Skeletal muscle tissue (tissue), 4 donors: ENCODE results near the gene CFAP61. TPM values are rescaled to one million over a fixed set of nuclear protein-coding genes. Genes with fewer than 3 reads are reported as not detected.

Source experiments
- H3K27ac ChIP-seq: one replicate; pipeline ENCODE4 v1.7.0; 2013; ENCODE audit warnings: mild to moderate bottlenecking, low read depth, low read length, inconsistent platforms
- H3K27me3 ChIP-seq, 3 donors: one replicate each; pipeline ENCODE4 v1.7.0; 2013; ENCODE audit warnings: low read length in 3 of 3; ENCODE audit not compliant: control insufficient read depth in 3 of 3, insufficient read depth in 3 of 3
- H3K36me3 ChIP-seq, 3 donors: one replicate each; pipeline ENCODE4 v1.7.0; 2013; ENCODE audit warnings: low read length in 3 of 3; ENCODE audit not compliant: control insufficient read depth in 3 of 3, insufficient read depth in 3 of 3
- H3K4me1 ChIP-seq, 3 donors: one replicate each; pipeline ENCODE4 v1.7.0; 2013; ENCODE audit warnings: low read length in 3 of 3, mild to moderate bottlenecking in 3 of 3; ENCODE audit not compliant: control insufficient read depth in 3 of 3, insufficient read depth in 3 of 3
- H3K4me3 ChIP-seq, 3 donors: one replicate each; pipeline ENCODE4 v1.7.0; 2013; ENCODE audit warnings: low read length in 3 of 3
- H3K9ac ChIP-seq, 3 donors: one replicate each; pipeline ENCODE4 v1.7.0; 2013; ENCODE audit warnings: low read length in 3 of 3, mild to moderate bottlenecking in 3 of 3, moderate library complexity in 2 of 3, low read depth in 1 of 3
- H3K9me3 ChIP-seq, 3 donors: one replicate each; pipeline ENCODE4 v1.7.0; 2013; ENCODE audit warnings: low read length in 3 of 3; ENCODE audit not compliant: control insufficient read depth in 3 of 3
- total RNA-seq: library from RNA; depleted of rRNA; stranded (reverse); fragments of >200 nt; gene quantifications from one replicate; pipeline ENCODE4 v1.2.3, GENCODE V29; 2014
- donor health status: Osteomylitis.

Gene CFAP61
- total RNA-seq, 1 donor from 2014 or later, result 1.0 TPM

DNA sequence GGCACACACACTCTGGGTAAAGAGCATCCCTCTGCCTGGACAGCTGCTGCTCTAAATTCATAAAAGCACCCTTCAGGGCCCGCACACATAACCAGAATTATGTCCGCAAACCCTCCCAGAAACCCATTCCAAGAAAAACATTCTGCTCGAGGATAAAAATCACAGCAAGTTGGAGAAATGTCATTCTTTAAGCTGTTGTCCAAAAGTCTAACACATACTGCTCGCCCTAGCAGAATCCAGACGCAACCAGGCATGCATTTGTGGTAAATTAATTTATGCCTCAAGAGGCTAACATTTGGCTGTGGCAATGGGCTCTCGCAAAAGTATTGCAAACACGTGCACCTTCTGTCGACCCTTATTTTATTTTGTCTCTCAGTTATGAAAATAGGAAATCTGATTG lies 199.5 kb downstream of the CFAP61 start:
- Histone ChIP-seq H3K27ac (no peak overlapping the region), H3K9me3 (no peaks in the 10 kb centered on the region), H3K9ac (no peak overlapping the region), H3K27me3 (peaks cover 0 to 3% (median 0%) of the 10 kb centered on the region in 3 donors), H3K4me3 (no peak overlapping the region), H3K36me3 (peaks cover 0 to 3% (median 0%) of the 10 kb centered on the region in 3 donors), H3K4me1 (no peaks in the 10 kb centered on the region)

DNA sequence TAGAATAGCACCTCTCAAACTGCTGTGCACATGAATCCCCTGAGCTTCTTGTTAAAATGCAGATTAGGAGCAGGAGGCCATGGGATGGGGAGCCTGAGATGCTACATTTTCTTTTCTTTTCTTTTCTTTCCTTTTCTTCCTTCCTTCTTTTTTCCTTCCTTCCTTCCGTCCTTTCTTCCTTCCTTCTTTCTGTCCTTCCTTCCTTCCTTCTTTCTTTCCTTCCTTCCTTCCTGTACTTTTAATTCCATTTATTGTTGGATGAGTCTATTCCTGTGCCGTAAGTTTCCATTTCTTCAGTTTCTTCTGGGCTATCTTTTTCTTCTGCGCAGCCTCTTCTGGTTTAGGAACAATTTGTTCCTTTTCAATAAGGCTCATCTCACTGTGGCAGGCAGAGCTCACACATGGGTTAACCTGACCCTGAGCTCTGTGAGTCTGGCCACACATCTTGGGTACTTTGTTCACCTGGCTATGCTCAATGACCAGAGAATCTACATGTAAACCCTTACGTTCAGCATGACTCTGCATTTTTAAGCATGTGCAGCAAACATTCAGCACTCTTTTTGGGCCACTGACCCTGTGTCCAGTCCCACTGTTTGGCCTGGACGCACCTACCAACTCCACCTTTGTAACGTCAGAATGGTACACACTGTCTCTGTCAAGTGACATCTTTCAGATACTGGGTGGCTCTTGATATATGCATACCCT lies 200.9 kb downstream of the CFAP61 start:
- Histone ChIP-seq H3K27ac (no peak overlapping the region), H3K36me3 (peaks cover 0 to 3% (median 0%) of the 10 kb centered on the region in 3 donors), H3K4me3 (no peak overlapping the region), H3K9ac (no peak overlapping the region), H3K9me3 (no peaks in the 10 kb centered on the region), H3K4me1 (no peaks in the 10 kb centered on the region), H3K27me3 (peaks cover 0 to 3% (median 0%) of the 10 kb centered on the region in 3 donors)

DNA sequence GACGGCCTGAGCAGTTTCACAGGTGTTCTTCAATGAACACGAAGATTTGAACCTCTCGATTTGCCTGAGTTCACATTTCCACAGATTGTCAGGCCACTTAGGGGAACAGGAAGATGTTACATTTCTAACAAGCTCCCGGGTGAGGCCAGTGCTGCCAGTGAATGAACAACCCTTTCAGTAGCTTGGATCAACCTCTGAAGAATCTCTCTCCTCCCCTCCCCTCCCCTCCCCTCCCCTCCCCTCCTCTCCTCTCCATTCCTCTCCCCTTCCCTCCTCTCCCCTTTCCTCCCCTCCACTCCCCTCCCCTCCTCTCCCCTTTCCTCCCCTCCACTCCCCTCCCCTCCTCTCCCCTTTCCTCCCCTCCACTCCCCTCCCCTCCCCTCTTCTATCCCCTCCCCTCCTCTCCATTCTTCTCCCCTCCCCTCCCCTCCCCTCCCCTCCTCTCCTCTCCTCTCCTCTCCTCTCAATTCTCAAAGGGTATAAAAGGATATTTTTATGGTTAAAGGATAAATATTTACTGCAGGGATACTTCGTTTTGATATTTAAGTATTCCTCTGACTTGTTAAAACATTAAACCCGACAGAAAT lies 201.5 kb downstream of the CFAP61 start:
- Histone ChIP-seq H3K4me1 (no peaks in the 10 kb centered on the region), H3K27ac (no peak overlapping the region), H3K27me3 (peaks cover 0 to 3% (median 0%) of the 10 kb centered on the region in 3 donors), H3K36me3 (peaks cover 0 to 3% (median 0%) of the 10 kb centered on the region in 3 donors), H3K4me3 (no peak overlapping the region), H3K9me3 (no peaks in the 10 kb centered on the region), H3K9ac (no peak overlapping the region)

DNA sequence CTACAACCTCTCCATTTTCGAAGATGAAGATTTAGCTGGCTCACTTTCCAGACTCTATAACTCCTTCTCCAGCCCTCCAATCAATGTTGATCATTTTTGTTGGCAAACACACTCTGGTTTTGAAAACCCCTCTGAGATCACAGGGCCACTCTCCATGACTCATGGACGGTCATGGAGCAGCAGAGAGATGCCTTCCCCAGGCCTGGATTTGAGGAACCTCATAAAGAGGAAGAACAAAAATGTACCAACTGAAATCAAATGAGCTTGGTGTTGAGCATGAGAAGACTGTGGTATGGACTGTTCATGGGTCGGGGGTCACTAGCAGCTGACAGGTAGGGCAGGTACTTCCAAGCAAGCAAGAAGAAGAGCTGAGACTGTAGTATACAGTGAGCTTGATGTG lies 202.8 kb downstream of the CFAP61 start:
- no peaks in the 10 kb centered on the region for H3K4me1 ChIP-seq
- no peaks in the 10 kb centered on the region for H3K9me3 ChIP-seq
- H3K4me3 ChIP-seq, result no peak overlapping the region
- H3K36me3 ChIP-seq, result peaks cover 0 to 3% (median 0%) of the 10 kb centered on the region in 3 donors
- H3K27ac ChIP-seq, result no peak overlapping the region
- H3K27me3 ChIP-seq, result peaks cover 0 to 3% (median 0%) of the 10 kb centered on the region in 3 donors
- no peak overlapping the region for H3K9ac ChIP-seq

DNA sequence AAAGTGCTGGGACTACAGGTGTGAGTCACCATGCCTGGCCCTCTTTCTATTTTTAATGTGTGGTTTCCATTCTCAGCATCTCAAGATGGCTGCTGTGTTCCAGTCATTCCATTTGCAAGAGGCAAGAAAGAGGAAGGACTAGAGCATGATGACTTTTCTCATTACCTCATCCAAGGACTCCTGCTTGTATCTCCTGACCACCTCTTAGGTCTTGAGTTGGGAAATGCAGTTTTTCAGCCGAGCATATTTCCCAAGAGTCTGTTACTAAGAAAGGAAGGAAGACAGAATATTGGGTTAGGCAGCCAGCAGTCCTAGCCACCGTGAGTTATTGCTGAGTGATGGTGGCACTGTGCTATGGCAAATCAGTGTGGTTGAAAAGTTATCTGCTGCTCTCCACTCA lies 207.2 kb downstream of the CFAP61 start:
- Histone ChIP-seq H3K27ac (no peak overlapping the region), H3K36me3 (peaks cover 0 to 3% (median 0%) of the 10 kb centered on the region in 3 donors), H3K4me3 (no peak overlapping the region), H3K4me1 (no peaks in the 10 kb centered on the region), H3K27me3 (no peaks in the 10 kb centered on the region), H3K9me3 (no peaks in the 10 kb centered on the region), H3K9ac (no peak overlapping the region)

- H3K27ac ChIP-seq, result peak overlapping the region; percentile 9
- no peak overlapping the region for H3K4me3 ChIP-seq
- H3K27me3 ChIP-seq, result no peaks in the 10 kb centered on the region
- H3K9me3 ChIP-seq, result no peaks in the 10 kb centered on the region
- no peaks in the 10 kb centered on the region for H3K36me3 ChIP-seq
- H3K4me1 ChIP-seq, result no peaks in the 10 kb centered on the region
- no peak overlapping the region for H3K9ac ChIP-seq
Observed at GRCh38 chr20:20261159-20261558, 208.8 kb downstream of the CFAP61 start.

GRCh38 chr20:20265210-20265609 lies 212.9 kb downstream of the CFAP61 start:
- no peaks in the 10 kb centered on the region for H3K27me3 ChIP-seq
- no peak overlapping the region for H3K9ac ChIP-seq
- H3K4me1 ChIP-seq, result no peaks in the 10 kb centered on the region
- H3K4me3 ChIP-seq, result no peak overlapping the region
- no peak overlapping the region for H3K27ac ChIP-seq
- no peaks in the 10 kb centered on the region for H3K9me3 ChIP-seq
- no peaks in the 10 kb centered on the region for H3K36me3 ChIP-seq

- no peaks in the 10 kb centered on the region for H3K36me3 ChIP-seq
- no peaks in the 10 kb centered on the region for H3K27me3 ChIP-seq
- no peaks in the 10 kb centered on the region for H3K4me1 ChIP-seq
- no peaks in the 10 kb centered on the region for H3K9me3 ChIP-seq
- no peak overlapping the region for H3K27ac ChIP-seq
- H3K9ac ChIP-seq, result no peak overlapping the region
- no peak overlapping the region for H3K4me3 ChIP-seq
Observed at GRCh38 chr20:20266552-20266951, 214.2 kb downstream of the CFAP61 start.

GRCh38 chr20:20267685-20268370 lies 215.5 kb downstream of the CFAP61 start:
- no peak overlapping the region for H3K9ac ChIP-seq
- no peaks in the 10 kb centered on the region for H3K27me3 ChIP-seq
- no peak overlapping the region for H3K27ac ChIP-seq
- no peak overlapping the region for H3K4me3 ChIP-seq
- H3K9me3 ChIP-seq, result no peaks in the 10 kb centered on the region
- H3K4me1 ChIP-seq, result no peaks in the 10 kb centered on the region
- H3K36me3 ChIP-seq, result no peaks in the 10 kb centered on the region

- Histone ChIP-seq H3K9me3 (no peaks in the 10 kb centered on the region), H3K4me3 (no peak overlapping the region), H3K36me3 (peaks cover 0 to 3% (median 0%) of the 10 kb centered on the region in 3 donors), H3K4me1 (no peaks in the 10 kb centered on the region), H3K27ac (no peak overlapping the region), H3K27me3 (no peaks in the 10 kb centered on the region), H3K9ac (no peak overlapping the region)
Observed at GRCh38 chr20:20271271-20271670, 218.9 kb downstream of the CFAP61 start.
